ENCODE measurements around the gene PRKAR1A.

Gene PRKAR1A

GRCh38 chr17:68544111-68544915, 32.1 kb downstream of the PRKAR1A start:
- DNase-seq = no peak

- DNase-seq = no peak
Measured at GRCh38 chr17:68556551-68556950, 44.3 kb downstream of the PRKAR1A start.

GRCh38 chr17:68559316-68559715, 47.1 kb downstream of the PRKAR1A start:
- DNase-seq = no peak

GRCh38 chr17:68560966-68561720, 48.9 kb downstream of the PRKAR1A start:
- DNase-seq = no peak

- no peak for DNase-seq
Measured at GRCh38 chr17:68562736-68563135, 50.5 kb downstream of the PRKAR1A start.

GRCh38 chr17:68564415-68565111, 52.3 kb downstream of the PRKAR1A start:
- DNase-seq = no peak

- DNase-seq = no peak
Measured at GRCh38 chr17:68565661-68566441, 53.6 kb downstream of the PRKAR1A start.

GRCh38 chr17:68566442-68566738, 54.2 kb downstream of the PRKAR1A start:
- DNase-seq = no peak

GRCh38 chr17:68567035-68567434, 54.8 kb downstream of the PRKAR1A start:
- no peak for DNase-seq

GRCh38 chr17:68567581-68567980, 55.4 kb downstream of the PRKAR1A start:
- DNase-seq = no peak

- no peak for DNase-seq
Measured at GRCh38 chr17:68568581-68568980, 56.4 kb downstream of the PRKAR1A start.

GRCh38 chr17:68569346-68569745, 57.1 kb downstream of the PRKAR1A start:
- DNase-seq = no peak

- no peak for DNase-seq
Measured at GRCh38 chr17:68570526-68570925, 58.3 kb downstream of the PRKAR1A start.

GRCh38 chr17:68572138-68572842, 60.1 kb downstream of the PRKAR1A start:
- no peak for DNase-seq

GRCh38 chr17:68573338-68573737, 61.1 kb downstream of the PRKAR1A start:
- no peak for DNase-seq

- DNase-seq = no peak
Measured at GRCh38 chr17:68576137-68576536, 63.9 kb downstream of the PRKAR1A start.

GRCh38 chr17:68576811-68577496, 64.7 kb downstream of the PRKAR1A start:
- peak; percentile 78 for DNase-seq

- DNase-seq = no peak
Measured at GRCh38 chr17:68577497-68577821, 65.2 kb downstream of the PRKAR1A start.

- DNase-seq = no peak
Measured at GRCh38 chr17:68578236-68578635, 66.0 kb downstream of the PRKAR1A start.

- no peak for DNase-seq
Measured at GRCh38 chr17:68579194-68579927, 67.1 kb downstream of the PRKAR1A start.

GRCh38 chr17:68580236-68580770, 68.1 kb downstream of the PRKAR1A start:
- peak; percentile 82 for DNase-seq

Data from right hindlimb (tissue), 1 donor.